Left forelimb (tissue), 1 donor: ENCODE measurements around the gene SLMAP.
"Not testable (repeated sequence)": the region's sequence is repeated elsewhere in the genome, so short reads cannot be mapped to it uniquely, and the experiment has no call there.

Experiments
- DNase-seq: peaks from one replicate; pipeline ENCODE4 v3.0.0-alpha.2; 2018; ENCODE audit warnings: low spot score

SLMAP gene

DNA sequence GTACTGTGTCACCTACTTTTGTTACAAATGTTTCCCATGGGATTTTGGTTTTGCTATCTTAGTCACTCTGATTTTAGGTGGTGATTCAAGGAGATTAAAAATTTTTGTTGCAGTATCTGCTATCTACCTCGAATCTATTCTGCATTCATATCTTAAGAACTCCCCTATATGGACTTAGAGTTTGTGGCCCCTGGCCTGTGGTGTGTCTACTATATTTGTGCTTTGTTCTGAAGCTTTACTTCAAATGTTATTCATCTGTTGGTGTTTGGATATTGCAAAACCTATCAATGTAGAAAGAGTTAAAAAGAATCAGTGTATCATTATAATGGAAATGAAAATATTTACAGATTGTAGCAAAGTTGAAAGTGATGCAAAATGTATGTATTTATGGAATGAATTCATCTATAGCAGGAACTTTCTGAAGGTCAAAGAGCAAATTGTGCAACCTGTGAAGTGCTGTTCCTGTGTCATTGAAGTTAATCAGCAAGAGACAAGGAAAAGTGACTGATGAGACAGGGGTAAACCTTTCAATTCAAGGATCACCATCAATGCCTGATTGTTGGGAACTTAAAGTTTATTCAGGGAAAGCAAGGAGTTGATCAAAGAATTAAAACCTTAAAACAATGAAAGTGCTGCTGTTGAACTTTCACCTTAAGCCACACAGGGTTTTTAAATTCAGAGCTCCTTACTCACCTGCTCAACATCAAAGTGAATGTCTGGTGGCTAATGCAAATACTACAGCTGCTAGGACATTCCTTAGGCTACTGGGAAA lies 71.0 kb downstream of the SLMAP start:
- DNase-seq: no peak

DNA sequence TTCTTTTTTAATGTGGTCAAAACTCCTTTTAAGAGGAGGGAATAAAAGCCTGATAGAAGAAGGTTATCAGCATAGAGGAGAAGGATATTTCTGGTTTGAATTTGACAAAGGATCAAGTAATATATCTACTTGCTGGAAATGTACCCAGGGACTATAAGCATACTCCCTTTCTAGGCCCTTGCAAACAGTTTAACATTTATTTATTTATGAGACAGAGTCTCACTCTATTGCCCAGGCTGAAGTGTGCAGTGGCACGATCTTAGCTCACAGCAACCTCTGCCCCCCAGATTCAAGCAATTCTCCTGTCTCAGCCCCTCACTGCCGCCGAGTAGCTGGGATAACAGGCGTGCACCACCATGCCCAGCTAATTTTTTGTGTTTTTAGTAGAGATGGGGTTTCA lies 71.6 kb downstream of the SLMAP start:
- no peak for DNase-seq

DNA sequence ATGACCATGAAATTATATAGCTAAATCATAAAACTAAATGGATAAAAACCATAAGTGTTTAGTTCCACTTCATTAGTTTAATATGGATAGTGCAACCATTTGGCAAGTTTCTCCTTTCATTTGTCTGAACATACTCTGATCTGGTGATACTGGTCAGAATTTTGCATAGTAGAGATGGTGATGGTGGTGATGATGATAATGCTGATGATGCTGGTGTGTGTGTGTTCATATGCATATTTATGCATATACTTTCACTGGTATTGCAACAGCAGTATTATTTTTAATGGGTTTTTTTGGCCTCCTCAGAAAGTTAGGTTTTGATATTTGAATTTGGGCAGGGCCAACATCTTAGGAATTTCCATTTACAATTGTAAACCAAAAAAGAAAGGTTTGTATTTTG lies 76.4 kb downstream of the SLMAP start:
- no peak for DNase-seq

DNA sequence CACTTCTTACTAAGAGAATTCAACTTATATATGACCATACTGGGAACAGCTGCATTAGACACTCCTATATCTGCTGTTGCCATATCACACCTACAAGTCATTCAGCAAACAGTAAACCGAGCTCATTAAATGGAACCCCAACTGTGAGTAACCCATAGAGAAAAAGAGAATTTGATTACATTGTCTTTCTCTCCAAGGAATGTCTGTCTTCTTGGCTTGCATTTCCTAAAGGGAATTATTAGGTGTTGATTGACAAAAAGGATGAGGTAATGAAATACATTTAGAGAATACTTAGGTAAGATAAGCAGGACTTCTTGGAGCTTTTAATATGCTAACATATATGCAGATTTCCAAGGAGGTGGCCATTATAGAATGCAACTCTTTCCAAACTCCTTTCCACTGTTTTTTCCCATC lies 76.8 kb downstream of the SLMAP start:
- no peak for DNase-seq

DNA sequence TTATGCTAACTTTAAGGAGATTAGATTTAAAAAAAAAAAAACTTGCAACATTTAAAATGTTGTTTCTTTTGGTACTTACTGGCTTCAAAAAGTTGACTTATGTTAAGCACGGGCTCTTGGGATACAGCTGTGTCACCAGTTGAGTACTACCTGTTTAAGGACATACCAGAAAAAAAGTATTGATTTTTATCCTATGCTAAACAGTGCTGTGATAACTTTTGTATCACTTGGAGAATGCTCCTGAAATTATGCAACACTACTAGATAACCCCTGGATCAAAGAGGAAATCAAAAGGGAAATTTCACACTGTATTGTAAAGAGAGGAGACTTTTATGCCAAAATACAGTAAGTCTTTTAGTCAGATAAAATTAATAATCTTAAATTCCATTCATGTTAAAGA lies 77.7 kb downstream of the SLMAP start:
- no peak for DNase-seq

DNA sequence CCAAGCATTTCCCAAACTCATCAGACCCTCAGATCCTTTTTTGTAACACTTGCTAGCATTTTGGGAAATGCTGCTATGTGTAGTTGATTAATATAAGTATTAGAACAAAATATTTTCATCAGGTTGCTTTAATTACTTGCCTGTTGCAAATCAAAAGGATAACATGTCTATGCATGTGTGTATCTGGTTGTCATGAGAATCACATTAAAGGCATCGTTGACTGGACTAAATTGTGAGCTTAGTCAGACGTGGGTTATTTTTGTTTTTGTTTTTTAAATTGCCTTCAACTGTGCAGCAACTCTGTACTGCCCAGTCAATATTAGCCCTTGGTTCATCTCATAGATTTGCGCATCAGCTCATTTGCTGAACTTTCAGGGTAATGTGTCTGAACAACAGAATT lies 81.6 kb downstream of the SLMAP start:
- DNase-seq: no peak

DNA sequence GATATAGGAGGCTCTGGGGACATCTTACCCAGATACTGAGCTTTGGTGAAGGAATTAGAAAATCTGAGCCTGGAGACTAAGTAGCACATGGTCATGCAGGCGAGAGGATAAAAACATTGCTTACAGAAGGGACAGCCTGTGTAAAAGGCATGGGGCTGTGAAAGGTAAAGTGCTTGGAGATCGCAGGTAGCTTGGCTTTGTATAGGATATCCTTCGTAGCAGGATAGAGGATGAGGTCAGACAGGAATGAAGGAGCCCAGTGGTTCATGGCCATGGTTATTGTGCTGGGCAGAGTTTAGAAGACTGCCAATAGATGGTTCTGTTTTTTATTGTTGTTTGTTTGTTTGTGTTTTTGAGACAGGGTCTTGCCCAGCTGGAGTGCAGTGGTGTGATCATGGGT lies 82.5 kb downstream of the SLMAP start:
- no peak for DNase-seq

DNA sequence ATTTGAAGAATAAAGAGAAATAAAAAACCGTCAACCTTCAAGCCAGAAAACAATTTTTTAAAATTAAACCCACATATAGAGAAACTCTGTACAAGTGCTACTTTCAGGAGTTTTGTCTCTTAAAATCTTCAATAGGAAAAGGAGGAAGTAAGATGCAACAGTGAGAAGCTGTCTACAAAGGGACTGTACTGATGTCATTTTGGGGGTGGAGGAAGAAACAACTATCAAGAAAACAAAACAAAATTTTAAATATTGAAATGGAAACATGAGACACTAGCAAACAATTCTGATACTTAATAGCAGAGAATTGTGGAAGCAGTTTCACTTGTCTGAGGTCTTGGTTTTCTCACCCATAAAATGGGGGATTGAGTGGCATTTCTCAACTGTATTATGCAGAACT lies 84.4 kb downstream of the SLMAP start:
- DNase-seq: no peak

DNA sequence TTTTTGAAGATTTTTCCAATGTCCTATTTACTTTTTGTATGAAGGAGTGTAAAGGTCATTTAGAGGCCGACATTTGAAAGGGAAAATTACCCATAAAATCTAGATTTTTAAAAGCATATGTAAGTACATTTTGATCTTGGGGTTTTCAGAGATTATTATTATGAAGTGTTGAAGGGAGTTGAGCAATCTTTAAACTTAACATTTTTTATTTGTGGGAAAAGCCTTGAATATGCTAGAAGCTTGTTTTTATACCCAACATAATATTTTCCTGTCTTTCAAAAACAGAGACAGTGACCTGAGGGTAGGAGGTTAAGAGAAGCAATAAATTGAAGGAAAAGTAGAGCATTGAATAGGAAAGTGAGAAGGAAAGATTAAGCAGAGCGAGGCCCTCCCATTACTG lies 85.7 kb downstream of the SLMAP start:
- no peak for DNase-seq

DNA sequence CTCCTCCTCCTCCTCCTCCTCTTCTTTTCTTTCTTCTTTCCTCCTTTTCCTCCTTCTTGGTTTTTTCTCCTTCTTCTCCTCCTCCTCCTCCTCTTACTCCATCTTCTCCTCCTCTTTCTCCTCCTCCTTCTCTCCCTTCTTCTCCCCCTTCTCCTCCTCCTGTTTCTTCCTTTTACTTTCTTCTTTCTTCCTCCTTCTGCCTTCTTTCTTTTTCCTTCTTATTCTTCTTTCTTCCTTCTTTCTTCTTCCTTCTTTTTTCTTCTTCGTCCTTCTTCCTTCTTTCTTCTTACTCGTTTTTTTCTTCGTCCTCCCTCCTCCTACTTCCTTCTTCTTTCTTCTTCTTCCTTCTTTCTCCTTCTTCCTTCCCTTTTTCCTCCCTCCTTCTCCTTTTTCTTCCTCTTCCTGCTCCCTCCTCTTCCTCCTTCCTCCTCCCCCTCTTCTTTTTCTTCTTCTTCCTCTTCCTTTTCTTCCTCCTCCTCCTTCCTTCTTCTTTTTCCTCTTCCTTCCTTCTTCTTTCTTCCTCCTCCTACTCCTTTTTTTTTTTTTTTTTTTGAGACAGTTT lies 92.1 kb downstream of the SLMAP start:
- DNase-seq: no peak

DNA sequence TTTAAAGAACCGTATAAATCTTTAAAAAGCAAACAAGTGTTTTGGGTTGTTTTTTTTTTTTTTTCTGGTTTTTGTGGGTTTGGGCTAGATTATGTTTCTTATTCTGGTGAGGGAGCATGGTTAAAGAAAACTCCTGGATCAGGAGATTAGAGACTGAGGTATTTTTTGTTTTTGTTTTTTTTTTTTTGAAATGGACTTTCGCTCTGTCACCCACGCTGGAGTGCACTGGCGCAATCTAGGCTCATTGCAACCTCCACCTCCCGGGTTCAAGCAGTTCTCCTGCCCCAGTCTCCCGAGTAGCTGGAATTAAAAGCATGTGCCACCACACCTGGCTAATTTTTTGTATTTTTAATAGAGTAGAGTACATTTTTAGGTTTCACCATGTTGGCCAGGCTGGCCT lies 95.2 kb downstream of the SLMAP start:
- DNase-seq: no peak

DNA sequence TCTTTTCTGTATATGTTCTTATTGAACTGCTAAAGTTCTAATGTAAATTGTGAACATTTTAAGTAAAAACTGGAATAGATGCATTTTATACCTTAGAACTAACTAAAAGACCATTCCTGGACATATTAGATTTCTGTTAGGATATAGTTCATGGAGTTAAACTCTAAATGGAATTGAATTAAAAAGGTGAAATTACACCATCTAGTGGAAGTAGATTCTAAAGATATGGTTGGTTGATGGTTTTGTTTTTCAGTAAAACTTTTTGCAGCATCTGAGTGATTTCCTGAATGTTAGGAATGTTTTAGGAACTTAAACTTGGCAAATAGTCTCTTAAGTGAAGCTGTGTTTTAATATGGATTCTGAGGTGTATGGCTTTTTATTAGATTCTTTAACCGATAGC lies 96.8 kb downstream of the SLMAP start:
- no peak for DNase-seq

DNA sequence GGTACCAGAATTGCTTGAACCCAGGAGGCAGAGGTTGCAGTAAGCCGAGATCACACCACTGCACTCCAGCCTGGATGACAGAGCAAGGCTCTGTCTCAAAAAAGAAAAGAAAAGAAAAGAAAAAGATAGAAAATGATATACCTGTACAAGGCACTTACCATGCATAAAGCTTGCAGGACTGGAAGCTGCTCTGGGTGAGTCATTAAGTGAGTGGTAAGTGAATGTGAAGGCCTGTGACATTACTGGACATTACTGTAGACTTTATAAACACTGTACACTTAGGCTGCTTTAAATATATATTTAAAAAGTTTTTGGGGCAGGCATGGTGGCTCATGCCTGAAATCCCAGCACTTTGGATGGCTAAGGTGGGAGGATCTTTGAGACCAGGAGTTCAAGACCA lies 99.2 kb downstream of the SLMAP start:
- DNase-seq: no peak

DNA sequence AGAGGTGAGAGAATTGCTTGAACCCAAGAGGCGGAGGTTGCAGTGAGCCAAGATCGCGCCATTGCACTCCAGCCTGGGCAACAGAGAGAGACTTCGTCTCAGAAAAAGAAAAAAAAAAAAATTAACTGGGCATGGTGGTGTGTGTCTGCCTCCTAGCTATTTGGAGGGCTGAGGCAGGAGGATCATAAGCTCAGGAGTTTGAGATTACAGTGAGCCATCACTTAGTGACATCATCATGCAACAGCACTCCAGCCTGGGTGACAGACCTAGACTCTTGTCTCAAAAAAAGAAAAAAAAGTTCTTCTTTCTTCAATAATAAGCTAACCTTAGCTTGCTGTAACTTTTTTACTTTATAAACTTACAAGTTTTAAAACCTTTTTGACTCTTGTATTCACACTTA lies 99.8 kb downstream of the SLMAP start:
- DNase-seq: no peak

DNA sequence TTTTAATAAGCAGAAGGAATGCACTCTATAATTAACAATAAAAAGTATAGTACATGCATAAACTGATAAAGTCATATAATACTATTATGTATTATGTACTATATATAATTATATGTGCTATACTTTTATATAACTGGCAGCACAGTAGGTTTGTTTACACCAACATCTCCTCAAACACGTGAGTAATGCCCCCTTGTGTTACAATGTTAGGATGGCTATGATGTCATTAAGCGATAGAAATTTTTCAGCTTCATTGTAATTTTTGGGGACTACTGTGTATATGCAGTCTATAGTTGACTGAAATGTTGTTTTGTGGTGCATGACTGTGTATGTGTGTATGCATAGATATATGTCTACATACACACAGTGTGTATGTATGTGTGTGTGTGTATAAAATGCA lies 100.6 kb downstream of the SLMAP start:
- DNase-seq: no peak

DNA sequence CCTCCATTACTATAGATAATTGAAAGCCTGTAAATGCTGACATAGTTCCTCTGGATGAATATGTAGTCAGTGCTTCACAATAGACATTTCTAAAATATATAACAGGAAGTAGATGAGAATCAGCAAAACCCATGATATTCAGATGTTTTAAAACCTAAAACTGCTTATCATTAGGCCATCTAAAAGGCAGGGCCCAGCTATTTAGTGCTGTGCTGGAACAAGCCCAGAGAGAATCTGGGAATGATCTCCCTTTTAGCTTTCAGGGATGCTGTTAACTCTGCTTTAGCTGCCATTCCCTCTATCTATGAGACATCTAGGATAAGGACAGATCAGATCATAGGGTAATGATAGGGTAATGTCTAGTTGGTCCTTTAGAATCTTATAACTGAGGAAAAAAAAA lies 106.8 kb downstream of the SLMAP start:
- DNase-seq: no peak

DNA sequence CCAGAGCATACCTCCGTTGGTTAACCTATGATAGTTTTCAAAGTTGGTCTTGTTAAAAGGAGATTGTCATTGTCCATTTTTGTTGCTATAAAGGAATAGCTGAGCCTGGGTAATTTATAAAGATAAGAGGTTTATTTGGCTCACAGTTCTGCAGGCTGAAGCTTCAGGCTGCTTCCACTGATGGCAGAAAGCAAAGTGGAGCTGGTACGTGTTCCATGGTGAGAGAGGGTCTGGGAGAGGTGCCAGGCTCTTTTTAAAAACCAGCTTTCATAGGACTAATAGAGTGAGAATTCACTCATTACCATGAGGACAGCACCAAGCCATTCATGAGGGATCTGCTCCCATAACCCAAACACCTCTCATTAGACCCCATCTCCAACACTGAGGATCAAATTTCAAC lies 107.3 kb downstream of the SLMAP start:
- DNase-seq: no peak

DNA sequence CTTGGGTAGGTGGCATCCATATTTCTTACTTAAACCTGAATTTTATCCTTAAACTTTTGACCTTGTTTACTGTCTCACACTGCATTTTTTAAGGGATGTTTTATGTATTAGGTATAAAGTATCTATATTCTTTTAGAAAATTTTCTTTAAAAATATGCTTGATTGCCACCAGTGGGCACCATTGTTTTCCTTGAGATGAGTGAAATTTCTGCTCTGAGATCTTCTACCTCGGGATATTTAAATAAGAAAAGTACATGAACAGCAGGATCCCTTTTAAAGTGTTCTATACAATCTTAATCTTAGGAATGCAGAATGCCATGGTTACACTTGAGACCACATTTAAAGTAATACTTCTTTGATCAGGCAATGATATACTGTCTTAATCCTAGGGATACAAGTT lies 108.7 kb downstream of the SLMAP start:
- DNase-seq: no peak

DNA sequence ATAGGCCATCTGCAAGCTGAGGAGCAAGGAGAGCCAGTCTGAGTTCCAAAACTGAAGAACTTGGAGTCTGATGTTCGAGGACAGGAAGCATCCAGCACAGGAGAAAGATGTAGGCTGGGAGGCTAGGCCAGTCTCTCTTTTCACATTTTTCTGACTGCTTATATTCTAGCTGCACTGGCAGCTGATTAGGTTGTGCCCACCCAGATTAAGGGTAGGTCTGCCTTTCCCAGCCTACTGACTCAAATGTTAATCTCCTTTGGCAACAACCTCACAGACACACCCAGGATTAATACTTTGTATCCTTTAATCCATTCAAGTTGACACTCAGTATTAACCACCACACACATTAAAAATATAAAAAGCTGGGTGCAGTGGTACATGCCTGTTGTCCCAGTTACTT lies 113.0 kb downstream of the SLMAP start:
- not testable (repeated sequence) for DNase-seq

DNA sequence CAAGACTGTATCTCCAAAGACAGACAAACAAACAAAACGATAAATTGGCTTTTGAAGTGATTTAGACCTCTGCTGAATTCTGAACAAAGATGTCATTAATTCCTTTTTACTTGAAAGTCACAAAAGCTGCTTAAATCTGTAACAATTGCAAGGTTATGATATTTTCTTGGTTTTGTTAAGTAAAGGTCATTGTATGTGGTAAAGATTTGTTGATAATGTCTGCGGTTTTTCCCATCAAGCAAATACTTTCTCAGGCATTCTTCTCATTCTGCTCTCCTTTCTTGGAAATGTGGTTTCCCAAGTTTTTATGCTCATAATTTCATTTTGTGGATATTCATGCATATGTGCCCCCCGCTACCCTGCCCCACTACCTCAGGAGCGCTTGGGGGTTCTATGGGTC lies 116.5 kb downstream of the SLMAP start:
- DNase-seq: no peak

DNA sequence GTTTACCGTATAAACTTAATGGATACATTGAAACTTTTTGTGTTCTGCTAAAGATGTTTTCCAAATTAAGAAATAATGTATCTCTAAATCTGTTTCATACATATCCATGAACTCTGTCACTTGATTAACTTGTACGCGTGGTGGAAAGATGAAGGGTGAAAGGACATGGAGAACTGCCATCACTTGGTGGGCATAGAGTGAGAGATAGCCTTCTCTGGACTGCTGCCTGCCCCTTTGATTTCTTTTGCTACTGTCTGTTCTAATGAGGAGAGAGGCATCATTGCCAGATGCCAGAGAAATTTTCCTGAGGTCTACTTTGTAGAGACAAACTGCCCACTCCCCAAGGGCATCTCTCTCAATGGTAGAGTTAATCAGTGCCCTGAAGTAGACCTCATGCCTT lies 120.5 kb downstream of the SLMAP start:
- no peak for DNase-seq

DNA sequence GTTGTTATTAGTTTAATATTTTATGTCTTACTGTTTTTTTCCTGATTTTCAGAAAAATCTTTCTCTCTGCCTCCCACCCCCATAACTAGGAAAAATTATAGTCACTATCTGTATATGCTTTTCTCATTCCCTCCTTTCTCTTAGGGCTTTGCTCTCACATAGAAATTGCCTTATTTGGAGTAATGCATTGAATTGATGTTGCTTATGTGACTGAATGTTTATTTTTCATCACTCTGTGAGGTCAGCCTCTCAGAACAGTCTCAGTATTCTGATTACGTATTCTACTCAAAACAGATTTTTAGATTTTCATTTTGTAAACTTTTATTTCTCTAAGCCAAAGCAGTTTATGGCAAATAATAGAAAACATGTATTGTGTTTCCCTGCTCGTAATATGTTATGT lies 121.0 kb downstream of the SLMAP start:
- DNase-seq: no peak

DNA sequence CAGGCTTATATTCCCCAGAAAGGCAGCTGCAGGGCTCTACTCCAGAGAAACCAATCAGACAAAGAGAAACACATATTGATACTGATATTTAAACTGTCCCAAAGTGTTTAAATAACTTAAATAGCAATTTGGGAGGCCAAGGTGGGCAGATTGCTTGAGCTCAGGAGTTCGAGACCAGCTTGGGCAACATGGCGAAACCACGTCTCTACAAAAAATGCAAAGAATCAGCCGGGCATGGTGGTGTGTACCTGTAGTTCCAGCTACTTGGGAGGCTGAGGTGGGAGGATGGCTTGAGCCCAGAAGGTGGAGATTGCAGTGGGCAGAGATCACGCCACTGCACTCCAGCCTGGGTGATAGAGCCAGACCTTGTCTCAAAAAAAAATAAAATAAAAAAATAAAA lies 128.3 kb downstream of the SLMAP start:
- not testable (repeated sequence) for DNase-seq

DNA sequence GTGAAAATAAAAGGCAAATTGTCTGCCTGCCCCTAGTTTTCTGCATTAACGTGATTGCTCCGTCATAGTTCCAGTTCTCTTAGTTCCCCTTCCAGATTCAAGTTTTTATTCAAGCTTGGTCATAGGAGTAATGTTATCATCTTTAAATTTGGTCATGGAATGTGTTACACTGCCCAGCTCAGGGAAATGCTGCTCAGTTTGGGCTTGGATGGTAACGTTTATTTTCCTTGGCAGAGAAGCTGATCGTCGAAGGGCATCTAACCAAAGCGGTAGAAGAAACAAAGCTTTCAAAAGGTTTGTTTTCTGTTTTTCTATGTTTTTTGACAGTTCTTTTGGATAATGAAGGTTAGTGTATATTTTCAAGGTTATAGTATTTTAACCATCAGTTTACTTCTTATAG lies 133.7 kb downstream of the SLMAP start:
- DNase-seq: no peak
